GM19395 (cell line): Measurements from ENCODE around the gene DZIP1L.

ENCODE experiments used
- ATAC-seq: cut with Tn5 transposase; IDR thresholded peaks from one replicate; pipeline ENCODE4 v1.9.1; 2021; ENCODE audit warnings: mild to moderate bottlenecking, moderate library complexity; ENCODE audit not compliant: unreplicated experiment

DZIP1L gene

DNA sequence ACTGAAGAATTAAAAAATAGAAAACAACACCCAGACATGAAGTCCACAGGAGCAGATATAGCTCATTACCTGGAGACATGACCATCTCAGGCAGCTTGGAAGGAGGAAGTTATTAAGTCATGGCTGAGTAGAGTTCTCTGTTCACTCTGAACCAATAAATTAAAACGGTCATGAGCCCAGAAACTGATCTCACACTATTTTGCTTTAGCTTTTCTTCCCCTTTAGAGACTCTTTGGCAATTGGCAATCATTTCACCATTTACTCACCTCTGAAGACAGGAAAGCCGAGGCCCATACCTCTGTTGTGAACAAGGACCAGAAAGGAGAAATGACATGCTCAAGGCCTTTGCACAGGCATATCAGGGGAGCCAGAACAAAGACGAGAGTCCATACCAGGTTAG is 78.8 kb downstream of the DZIP1L start:
- ATAC-seq, result no peak

DNA sequence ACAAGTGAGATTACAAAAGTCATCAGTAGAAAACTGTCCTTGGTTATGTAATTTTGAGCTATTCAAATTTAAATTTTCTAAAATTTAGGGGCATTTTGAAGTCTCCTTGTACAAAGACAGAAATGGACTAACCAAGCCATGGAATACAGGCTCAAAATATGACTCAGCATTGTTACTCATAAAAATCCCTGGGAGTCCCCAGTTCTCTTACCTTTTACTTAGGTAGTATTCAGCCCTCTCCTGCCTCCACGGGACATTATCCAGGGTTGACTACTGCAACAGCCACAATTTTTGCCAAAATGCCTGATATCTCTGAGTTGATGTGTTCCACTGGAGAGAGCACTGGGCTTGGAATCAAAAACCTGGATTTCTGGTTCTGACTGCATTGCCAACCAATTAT is 80.5 kb downstream of the DZIP1L start:
- ATAC-seq, result no peak

DNA sequence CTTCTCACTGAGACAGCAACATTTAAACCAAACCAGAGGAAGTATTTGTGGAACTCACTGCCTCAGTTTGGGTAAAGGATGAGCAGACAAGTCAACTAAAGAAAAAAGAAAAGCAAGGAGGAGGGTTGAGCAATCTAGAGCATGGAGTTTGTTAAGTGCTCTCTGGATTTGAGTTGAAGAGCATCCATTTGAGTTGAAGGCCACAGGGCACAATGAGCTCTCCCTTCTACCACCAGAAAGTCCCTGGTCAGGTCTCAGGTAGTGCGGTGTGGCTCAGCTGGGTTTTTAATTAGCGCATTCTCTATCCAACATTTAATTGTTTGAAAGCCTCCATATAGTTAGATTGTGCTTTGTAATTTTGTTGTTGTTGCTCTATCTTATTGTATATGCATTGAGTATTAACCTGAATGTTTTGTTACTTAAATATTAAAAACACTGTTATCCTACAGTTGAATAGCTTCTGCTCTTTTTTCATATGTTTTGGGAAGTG is 82.2 kb downstream of the DZIP1L start:
- no peak for ATAC-seq

DNA sequence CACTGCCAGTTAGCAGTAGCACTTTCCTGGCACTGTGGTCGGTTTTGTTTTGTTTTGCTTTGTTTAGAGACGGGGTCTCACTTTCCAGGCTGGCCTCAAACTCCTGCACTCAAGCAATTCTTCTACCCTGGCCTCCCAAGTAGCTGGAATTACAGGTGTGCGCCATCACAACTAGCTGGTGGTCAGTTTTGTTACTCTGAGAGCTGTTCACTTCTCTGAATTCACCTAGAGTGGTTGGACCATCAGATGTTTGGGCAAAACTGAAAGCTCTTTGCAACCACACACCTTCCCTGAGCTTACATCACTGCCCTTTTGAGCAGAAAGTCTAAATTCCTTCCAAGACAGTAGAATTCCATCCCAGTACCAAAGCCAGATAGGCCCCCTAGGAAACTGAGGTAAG is 82.8 kb downstream of the DZIP1L start:
- peak; percentile 54 for ATAC-seq

- ATAC-seq, result no peak
Observed at GRCh38 chr3:138031536-138031935, 83.9 kb downstream of the DZIP1L start.

DNA sequence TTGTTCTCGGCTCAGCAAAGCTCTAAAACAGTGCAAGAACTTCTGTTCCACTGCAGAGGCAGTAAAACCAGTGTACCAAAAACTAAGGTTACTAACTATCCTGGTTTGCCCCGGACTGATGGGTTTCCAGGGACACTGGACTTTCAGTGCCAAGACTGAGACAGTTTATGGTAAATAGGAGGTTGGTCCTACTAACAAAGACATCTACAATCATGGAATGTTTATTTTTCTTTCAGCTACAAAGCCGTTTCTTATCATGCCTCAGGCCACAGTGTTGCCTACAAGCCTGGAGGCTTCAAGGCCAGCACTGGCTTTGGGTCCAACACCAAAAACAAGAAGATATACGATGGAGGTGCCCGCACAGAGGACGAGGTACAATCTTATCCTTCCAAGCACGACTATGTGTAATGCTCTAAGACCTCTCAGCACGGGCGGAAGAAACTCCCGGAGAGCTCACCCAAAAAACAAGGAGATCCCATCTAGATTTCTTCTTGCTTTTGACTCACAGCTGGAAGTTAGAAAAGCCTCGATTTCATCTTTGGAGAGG is 84.6 kb downstream of the DZIP1L start:
- no peak for ATAC-seq

DNA sequence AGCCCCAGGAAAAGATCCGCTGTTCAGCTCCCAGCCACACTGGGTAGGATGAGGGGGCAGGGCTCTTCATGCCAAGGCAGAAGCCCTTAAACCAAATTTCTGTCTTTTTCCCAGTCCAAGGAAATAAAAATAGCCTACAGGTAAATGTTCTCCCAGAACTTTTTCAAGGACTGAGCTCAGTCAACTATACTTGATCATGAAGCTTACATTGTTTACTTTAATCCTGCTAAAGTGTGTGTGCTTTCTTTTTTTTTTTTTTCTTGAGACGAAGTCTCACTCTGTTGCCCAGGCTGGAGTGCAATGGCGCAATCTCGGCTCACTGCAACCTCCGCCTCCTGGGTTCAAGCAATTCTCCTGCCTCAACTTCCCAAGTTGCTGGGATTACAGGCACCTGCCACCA is 87.6 kb downstream of the DZIP1L start:
- no peak for ATAC-seq

- ATAC-seq, result no peak
Observed at GRCh38 chr3:138025553-138025952, 89.9 kb downstream of the DZIP1L start.

DNA sequence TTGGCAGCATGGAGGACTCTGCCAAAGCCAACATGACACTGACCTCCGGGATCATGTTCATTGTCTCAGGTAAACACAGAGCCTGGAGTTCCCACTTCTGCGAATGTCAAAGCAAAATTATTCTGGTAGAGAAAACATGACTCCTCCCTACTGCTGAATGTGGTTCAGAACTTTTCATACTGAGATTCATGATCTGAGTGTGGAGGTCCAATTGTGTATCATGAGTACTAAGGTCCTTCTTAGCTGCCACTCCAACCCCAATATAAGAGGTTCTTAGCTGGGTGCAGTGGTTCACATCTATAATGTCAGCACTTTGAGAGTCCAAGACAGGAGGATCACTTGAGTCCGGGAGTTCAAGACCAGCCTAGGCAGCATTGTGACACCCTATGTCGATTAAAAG is 91.7 kb downstream of the DZIP1L start:
- ATAC-seq, result peak; percentile 47

- ATAC-seq, result no peak
Observed at GRCh38 chr3:138019281-138020069, 95.9 kb downstream of the DZIP1L start.

DNA sequence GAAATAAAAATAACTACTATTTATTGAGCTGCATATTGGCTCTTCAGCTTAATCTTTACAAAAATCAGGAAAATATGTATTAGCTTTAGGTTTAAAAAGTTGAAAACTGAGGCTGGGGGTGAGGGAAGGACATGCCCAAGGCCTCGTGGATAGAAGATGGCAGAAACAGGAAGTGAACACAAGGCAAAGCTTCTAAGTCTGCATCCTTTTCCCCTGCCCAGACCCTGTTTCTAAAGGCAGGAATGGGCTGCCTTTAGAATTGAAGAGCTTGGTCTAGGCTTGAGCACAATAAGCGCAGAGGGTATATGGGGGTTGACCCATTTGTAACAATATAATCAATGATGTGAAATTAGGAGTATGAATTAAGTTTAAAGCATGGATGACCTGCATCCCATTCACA is 99.3 kb downstream of the DZIP1L start:
- no peak for ATAC-seq

GRCh38 chr3:138012526-138012925 is 102.9 kb downstream of the DZIP1L start:
- ATAC-seq, result no peak
